GM21529 (cell line): Measurements from ENCODE around the gene GPR139.

Source experiments
- ATAC-seq: cut with Tn5 transposase; IDR thresholded peaks from one replicate; pipeline ENCODE4 v1.9.1; 2021; ENCODE audit not compliant: unreplicated experiment

GPR139 gene

DNA sequence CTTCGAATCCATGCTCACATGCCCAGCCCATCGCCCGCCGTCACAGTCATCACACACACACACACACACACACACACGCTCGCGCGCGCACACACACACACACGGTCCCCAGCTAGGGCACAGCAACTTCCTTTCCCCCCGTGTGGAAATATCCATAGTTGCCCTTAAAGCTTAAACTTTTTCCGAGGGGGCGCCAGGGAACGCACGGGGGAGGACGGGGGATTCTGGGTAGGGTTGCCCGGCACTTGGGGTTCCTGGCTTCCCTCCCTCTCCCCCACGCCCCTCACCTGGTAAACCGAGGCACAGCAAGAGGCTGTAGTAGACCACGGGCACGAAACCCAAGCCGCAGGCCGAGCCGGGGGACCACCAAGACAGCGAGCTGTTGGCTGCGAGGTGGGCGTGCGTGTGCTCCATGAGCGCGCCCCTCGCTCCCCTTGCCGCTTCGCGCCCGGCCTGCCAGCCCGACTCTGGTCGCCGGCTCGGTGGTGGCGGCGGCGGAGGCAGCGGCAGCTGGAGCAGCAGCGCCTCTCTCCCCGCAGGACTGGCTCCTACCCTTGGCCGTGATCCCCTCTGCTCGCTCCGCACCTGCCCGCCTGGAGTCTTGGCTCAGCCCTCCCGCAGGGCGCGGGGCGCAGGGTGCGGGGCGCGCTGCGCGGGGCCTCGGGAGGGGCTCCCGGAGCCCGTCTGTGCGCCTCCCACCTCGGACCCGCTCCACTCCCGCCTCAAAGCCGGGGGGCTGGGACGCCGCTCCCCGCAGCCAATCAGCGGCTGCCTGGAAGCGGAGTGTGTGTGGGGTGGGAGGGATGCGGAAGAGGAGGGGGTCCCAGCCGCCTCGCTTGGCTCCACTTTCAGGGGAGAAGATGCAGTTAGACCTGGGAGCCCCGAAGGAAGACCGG is at the start of gene GPR139:
Gene GPR139 (minus strand): TSS at position 688 of the 896 bp plus-strand sequence. CDS start 274 bp downstream, at position 414.
- no peak for ATAC-seq

DNA sequence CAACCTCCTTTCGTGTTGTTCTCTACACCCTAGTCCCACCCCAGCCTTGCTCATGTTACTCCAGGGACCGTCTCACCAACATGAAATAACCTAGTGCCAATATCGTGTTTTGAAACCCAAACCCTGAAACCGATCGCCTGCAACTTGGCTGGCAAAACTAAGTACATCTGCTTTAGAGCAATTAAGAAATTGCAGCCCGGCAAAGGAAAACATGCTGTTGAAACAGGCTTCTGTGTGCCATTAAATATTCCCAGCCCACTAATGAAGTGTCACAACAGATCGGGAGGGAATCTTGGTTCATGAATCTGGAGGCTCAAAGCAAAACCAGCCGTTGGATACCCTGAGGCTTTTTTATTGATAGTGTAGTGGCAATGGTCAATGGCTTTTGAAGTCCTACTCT is 48.3 kb upstream of the GPR139 start:
- no peak for ATAC-seq

DNA sequence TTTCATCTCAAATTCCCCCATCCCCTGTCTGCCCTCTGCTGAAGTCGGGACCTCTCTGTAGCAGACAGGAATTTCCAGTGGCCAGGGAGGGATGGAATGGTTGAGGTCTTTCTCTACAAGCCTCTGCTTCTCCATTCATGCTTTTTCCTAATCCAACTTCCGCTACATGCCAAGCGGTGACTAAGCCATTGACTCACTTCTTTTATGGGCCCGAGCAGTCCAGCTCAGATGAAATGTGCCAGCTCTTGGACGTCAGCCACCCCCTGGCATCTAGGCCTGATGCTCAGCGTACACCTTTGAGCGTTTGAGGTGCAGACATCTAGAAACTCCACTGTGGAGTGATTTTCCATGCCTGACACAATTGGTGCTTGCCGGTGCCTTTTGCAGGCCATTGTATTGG is 40.7 kb upstream of the GPR139 start:
- ATAC-seq, result no peak

DNA sequence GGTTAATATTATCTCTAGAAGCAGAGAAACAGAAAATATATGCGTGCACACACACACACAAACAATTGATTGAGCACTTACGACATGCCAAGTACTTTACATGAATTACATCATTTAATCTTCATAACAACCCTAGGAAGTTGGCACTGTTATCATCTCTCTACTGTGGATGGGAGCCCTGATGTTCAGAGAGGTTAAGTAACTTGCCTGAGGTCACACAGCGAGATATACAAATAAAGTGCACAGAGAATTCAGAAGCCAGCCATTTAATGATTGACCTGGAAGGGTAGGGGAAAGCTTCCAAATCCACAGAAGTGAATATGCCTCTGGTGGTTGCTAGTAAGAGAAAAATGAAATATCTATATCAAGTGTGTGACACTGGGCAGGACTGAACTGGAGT is 37.5 kb upstream of the GPR139 start:
- ATAC-seq, result no peak

DNA sequence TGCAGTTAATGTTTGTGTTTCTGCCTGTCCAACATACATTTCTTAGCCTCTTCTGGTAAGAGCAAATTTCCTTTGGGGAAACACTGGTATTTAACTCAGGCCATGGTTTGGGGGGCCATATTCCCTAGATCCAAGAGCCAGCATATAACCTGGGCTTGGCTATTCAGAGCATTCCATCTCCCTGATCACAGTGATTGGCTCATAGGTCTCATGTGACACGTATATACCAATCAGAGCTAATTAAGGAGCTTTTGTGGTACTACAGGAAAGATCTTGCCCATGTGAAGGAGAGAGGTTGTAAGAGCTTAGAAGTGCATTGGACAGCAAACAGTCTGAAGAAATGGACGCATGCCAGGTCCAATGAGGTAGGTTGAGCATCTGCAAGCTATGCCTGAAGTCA is 33.4 kb upstream of the GPR139 start:
- ATAC-seq, result no peak

DNA sequence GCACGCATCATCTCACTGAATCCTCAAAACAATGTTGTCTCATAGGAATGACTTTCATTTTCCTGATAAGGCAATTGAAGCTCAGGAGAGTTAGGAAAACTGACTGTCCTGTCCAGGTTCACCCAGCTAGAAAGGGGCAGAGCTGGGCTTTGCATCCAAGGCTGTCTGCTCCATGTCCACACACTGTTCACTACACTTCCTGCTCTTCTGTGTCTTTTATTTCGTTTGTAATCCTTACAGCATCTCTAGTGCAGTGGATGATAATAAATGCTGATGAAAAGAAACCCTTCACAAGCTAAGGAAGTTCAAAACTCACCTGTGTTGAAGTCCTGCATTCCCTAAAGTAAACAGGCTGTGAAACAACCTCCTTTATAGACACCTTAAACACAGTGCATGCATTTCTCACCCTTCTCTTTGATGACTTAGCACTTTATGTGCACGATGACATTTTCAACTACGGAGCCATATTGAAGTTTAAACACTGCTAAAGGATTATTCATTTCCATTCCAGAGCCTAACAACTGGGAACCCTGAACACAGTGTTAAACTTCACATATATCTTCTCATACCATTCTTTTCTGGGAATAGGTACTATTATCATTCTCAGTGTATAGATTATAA is 31.0 kb upstream of the GPR139 start:
- ATAC-seq, result no peak

DNA sequence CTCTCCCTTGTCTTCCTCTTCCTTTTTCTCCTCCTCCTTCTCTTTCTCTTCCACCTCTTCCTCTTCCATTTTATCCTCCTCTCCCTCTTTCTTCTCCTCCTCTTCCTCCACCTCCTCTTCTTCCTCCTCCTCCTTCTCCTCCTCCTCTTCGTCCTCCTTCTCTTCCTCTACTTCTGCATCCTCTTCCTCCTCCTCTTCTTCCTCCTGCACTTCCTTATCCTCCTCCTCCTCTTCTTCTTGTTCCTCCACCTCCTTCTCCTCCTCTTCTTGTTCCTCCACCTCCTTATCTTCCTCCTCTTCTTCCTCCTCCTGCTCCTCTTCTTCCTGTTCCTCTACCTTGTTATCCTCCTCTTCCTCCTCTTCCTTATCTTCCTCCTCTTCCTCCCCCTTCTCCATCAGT is 28.8 kb upstream of the GPR139 start:
- ATAC-seq, result no peak

DNA sequence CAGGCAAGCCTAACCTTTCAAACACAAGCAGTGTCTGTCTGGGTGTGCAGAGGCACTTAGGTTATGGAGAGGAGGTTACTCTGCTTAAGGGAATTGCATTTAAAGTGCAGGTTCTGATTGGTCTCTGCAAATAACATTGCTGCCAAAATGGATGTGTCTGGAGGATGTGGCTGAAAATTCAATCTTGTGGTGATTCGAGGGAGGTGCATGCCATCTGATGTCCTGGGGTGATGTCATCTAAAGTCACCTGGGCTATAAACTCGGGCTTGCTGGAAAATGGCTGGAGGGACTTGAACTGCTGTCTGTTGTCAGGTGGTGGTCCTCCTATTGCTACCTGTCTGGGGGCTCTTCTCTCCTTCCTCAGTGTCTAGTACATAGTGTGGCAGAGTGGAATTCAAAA is 28.3 kb upstream of the GPR139 start:
- ATAC-seq, result no peak

DNA sequence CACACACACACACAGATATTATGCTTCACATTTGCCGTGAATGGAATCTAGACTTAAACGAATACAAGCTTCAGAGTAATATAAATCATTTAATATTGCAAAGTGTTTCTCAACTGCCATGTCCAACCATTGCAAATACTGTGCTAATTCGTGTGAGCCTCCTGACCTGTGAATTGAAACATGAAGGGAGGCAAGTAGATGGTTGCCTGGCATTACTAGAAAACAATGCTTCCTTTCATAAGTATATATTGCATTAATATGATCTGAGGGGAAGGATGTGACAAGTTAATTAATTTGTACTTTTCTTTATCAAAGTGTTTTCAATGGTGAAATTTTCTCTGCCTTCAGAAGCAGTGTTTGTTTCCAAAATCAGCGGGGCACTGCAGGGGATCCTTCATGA is 25.7 kb upstream of the GPR139 start:
- no peak for ATAC-seq

DNA sequence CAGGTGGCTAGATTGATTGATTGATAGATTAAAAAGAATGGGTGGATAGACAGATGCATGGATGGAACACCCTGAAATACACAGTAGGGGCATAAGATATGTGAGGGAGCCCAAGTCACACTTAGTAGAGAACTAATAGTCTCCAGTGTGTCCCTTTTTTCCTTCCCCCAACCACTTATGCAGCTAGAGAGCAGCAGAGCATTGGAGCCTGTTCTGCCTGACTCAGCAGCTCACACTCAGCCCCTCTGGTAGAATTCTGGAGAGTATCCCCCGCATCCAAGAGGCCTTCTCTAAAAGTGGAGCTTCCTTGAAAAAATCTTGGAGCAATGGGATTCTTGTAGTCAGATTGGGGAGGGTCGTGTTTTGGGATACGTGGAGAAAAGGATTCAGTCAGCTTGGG is 20.5 kb upstream of the GPR139 start:
- no peak for ATAC-seq

DNA sequence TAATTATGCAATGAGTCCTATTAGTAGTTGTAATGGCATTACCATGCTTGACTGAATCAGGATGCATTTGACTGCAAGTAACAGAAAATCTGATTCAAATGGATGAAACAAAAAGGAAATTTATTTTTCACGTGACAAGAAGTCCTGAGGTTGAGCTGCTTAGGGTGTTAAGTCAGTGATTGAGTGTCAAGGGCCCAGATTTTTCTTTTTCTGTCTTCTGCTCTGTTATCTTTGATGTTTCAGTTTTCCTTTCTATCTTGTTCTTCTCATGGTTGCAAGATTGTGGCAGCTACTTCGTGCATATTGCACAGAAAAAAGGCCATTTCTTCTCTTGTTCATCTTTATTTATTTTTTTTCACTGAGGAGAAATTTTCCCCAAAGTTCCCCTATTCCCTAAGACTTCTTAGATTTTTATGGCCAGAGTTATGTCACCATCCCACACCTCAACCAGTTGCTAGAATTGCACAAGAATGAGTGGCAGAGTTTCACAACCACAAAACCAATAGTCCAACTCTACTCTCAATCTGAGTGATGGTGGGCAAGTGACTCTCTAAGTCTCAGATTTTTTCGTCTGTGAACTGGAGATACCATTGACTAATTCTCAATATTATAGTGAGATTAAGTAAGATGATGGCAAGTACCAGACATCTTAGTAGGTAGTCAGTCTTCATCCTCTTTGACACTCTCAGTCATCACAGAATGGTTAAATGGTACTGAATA is 15.7 kb upstream of the GPR139 start:
- ATAC-seq, result no peak

DNA sequence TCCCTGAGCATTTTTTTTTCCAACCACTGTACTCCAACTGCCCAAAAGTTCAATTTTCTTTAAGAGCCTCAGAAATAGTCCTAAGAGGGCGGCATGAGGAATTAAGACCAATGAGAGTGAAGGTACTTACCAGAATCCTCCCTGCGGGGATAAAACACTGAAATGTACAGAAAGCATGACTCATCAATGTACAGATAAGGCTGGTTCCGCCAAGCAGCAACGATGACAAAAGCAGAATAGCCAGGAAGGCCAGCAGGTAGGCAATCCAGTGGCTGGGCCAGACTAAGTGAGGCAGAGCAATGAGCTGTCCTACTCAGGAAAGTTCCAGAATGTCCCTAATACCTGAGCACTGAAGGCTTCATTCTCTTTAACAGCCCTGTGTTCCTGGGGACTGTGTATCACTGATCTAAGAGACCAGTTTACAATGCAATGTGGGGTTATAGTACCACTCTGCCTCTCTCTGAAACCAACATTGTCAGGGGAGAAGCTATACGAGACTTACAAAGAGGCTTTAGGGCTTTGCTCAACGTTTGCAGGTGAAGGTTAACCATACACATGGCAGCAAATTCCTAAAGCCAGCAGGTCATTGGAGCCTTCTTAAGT is 11.0 kb upstream of the GPR139 start:
- no peak for ATAC-seq

DNA sequence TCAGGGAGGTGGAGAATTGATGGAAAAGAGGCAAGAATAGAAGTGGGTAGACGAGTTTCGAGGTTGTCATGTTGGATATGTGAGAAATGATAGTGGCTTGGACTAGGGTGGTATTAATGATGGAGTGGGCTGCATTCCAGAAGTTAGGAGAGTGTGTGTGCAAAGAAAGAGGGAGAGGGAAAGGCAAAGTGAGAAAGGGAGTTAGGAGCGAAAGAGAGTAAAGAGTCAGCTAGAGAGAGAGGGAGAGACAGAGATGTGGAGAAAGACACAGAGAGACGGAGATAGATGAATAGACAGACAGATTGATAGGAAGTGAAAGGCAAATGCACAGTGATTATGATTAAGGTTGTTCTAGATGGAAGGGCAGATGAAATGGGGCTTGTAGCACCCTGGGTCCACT is 5.4 kb upstream of the GPR139 start:
- ATAC-seq, result no peak

DNA sequence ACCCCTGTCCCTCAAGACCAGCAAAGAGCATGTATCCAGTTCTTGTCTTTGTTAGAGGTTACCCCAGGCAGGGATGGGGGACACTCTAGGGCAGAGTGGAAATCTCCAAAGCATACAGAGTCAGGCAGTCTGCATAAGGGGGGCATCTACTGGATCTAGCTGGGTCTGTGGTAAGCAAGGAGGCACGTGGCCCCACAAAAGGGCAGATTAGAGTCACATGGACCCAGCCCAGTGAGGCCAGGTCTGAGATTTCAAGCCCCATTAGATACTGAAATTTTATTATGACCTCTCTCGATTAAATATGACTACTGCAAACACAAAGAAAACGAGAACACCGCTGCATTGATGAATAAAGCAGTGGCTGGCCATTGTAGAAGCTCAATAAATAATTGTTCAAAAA is 1.6 kb upstream of the GPR139 start:
- ATAC-seq, result no peak

DNA sequence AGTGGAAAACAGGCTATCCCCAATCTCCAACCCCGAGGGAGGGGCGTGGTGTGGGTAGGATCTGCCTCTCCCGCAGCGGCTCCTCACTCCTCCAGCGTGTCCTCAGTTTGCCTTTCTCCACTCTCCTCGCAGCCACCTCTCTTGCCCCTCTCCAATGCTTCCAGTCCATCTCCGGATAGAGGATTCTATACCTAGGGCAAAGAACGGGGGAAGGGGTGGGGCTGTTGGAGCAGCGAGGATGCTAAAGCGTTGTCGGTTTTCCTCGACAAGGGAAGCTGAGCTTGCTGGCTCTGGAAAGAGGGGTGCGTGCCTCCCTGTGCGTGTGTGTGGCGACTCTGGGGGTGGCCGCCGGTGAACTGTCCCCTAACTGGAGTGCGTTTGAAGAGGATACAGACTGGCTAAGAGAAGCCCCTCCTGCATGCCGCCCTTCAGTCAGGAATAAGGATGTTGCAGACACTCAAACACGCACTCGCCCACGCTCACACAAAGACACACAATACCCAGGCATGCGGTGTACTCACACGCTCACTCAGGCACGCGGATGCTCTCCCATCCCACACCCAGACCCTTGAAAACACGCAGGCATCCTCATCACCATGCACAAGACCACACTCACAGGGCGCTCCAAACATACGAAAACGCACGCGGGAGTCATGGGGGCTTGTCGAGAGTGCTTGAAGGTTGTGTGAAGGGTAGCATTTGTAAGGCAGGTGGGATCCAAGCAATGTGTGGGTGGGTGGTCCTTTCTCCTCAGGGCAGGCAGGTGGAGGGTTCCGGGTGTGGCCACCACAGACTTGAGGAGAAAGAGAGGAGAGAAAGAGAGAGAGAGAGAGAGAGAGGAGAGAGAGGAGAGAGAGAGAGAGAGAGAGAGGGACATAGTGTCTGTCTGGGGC is 655 bp upstream of the GPR139 start:
- no peak for ATAC-seq

DNA sequence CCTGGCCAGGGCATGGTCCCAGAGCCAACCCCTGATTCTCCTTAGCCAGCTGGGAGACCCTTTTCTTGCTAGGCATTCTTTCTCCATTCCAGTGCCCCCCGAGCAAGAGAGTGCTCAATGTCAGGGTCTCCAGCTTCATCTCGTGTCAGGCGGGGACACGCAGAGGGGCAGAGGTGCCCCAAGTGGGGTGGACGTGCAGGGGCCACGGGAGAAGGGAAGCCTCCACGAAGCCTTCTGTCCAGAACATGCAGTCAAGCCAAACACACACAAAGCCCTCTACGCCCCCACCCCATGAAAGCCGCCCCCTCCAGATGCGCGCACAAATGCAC is 852 bp downstream of the GPR139 start:
- ATAC-seq, result no peak

DNA sequence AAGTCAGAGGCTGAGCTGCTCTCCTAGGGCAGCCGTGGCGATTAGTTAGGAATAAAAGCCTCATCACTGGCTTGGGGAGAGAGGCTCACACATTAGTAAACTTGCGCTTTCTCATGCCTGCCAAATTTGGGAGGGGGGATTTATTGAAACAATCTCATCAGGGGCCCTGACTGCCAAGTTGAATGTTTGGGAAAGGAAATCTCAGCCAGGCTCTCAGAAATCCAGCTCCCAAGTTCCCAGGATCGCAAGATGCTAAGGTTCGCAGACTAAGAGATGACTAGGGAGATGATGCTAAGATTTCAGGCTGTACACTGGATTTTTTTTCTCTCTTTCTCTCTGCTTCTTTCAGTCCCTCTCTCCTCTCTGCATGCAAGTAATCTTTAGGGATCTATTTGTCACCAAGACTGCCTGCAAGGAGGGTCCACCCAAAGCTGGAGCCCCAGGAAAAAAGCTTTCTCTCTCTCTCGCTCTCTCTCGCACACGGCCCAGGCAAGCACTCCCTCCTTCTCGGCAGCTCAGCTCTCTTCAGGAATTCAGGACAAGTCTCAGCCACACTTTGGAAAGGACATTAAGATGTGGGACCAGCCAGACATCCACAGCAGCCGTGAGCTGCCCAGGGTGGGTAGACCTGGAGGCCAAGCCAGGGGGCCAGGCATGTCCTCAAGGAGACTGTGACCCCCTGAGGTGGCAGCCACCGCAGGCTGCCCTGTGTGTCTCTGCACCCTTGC is 1.4 kb downstream of the GPR139 start:
- no peak for ATAC-seq

DNA sequence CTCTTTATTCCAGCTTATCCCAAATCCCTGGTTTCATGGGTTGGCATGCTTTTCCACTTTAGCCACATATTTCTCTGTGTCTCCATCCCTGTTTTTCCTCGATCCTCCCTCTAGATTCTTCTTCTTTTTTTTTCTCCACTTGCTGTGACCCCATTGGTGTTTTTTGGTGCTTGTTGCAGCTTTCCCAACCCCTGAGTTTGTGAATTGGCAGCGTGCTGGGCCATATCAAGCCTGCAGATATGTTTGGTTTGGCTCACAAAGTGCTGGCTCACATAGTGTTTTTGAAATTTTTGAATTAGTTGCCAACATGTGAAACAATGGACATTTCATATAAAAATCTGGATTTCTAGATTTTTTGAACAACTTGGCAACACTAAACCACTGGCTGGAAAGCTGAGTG is 8.8 kb downstream of the GPR139 start:
- ATAC-seq, result no peak

DNA sequence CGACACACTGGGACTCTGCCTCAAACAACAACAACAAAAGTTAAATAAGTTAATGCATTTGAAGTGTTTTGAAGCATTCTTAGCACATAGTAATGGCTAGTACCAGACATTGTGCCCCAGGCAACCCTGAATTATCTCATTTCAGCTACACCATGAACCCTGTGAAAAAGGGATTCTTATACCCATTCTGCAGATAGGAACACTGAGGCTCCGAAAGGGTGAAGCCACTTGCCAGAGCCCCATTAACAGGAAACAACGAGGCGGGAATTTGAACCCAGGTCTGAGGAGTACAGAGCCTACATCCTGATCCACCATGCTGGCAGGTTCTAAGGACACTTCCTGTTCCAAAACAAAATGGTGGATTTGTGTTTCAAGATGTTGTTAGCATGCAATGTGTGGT is 9.2 kb downstream of the GPR139 start:
- no peak for ATAC-seq

DNA sequence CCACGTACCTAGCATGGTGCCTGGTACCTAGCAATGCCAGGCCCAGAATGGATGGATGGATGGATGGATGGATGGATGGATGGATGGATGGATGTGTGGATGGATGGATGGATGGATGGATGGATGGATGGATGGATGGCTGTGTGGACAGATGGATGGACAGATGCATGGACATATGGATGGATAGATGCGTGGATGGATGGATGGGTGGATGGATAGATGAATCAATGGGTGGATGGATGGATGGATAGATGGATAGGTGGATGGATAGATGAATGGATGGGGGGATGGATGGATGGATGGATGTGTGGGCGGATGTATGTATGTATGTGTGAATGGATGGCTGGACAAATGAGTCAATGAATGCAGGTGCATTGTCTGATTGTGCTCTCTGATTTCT is 12.6 kb downstream of the GPR139 start:
- no peak for ATAC-seq
